Measurements from ENCODE around the gene CMTM3.

CMTM3 gene

DNA sequence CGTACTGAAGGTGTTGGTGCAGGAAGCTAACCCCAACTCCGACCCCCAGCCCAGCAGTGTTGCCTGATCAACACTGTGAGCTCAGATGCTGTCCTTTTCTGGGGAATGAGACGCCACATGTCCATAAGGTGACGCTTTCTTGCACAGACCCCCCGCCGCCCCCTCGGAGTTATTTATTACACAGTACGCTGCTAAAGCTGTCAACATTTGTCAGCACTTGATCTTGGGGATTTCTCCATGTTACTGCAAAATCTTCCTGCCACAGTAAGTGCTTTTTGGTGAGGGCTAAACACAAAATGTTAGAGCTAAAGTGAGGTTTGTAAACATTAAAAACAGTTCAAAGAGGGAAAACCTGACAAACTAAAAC lies 15.9 kb downstream of the CMTM3 start:
- DNase-seq, result no peak
- H3K27ac ChIP-seq (ENCODE audit: low read depth, low read length), result no peak overlapping the region

DNA sequence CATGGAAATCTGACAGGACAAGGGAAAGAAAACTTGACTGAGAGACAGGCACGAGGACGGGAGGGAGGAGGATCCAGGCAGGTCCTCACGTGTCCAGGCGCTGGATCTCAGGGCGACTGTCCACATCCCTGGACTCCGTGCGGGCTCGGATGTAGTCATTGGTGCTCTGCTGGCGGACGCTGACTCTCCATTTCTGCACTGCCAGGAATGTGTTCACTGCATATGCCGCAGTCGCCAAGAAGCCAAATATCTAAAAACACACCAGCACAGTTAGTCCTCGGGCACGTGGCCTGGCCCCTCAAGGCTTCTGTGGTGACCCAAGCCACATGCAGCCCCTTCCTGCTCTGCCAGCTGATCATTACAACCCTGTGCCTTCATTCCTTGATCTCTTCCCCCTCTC lies 17.5 kb downstream of the CMTM3 start:
- Histone ChIP-seq H2BK5ac (ENCODE audit: low read depth, low read length, poor library complexity) (no peak overlapping the region), H3K36me3 (ENCODE audit: control insufficient read depth in 1 of 2, insufficient read depth in 2 of 2, low read length in 2 of 2) (peaks cover 10% of the 10 kb centered on the region in 2 experiments), H3K4ac (ENCODE audit: low read depth, low read length) (no peak overlapping the region), H3K18ac (ENCODE audit: low read length) (no peak overlapping the region), H3K14ac (ENCODE audit: low read length) (no peak overlapping the region), H3K27ac (ENCODE audit: low read depth, low read length) (no peak overlapping the region), H3K4me1 (ENCODE audit: control insufficient read depth in 1 of 2, insufficient read depth in 2 of 2, low read length in 2 of 2) (peaks cover 10 to 14% of the 10 kb centered on the region in 2 experiments), H2AK5ac (ENCODE audit: low read length) (no peak overlapping the region), H3K27me3 (ENCODE audit: insufficient read depth, low read length) (no peaks in the 10 kb centered on the region), H2BK120ac (ENCODE audit: insufficient read depth, low read length, poor library complexity) (no peak overlapping the region), H3K9ac (ENCODE audit: low read length) (no peak overlapping the region), H2AFZ (ENCODE audit: insufficient read depth, low read length, poor library complexity) (no peak overlapping the region), H4K8ac (ENCODE audit: low read depth, low read length) (no peak overlapping the region), H3K9me3 (ENCODE audit: insufficient read depth, low read depth, low read length) (no peaks in the 10 kb centered on the region), H4K91ac (ENCODE audit: low read depth, low read length) (no peak overlapping the region), H3K4me2 (ENCODE audit: low read length) (no peak overlapping the region), H3K4me3 (ENCODE audit: low read depth, low read length) (no peak overlapping the region), H3K79me2 (ENCODE audit: control insufficient read depth, insufficient read depth, low read length, poor library complexity) (no peaks in the 10 kb centered on the region), H3K23ac (ENCODE audit: low read length) (no peak overlapping the region), H2BK12ac (ENCODE audit: low read length) (no peak overlapping the region), H4K12ac (ENCODE audit: low read depth, low read length) (no peak overlapping the region), H3K79me1 (ENCODE audit: low read length) (no peaks in the 10 kb centered on the region)
- WGBS (ENCODE audit: extremely low coverage, insufficient coverage, insufficient read length), result no CpG with 5 or more reads among the region's 14 CpGs
- peak; percentile 93 to 94 for DNase-seq

More for the DNA sequence above, 15.9 kb downstream of the CMTM3 start:
- Histone ChIP-seq H3K18ac (ENCODE audit: low read length) (no peak overlapping the region), H3K4me2 (ENCODE audit: low read length) (no peak overlapping the region), H2AFZ (ENCODE audit: insufficient read depth, low read length, poor library complexity) (no peak overlapping the region), H3K36me3 (ENCODE audit: control insufficient read depth in 1 of 2, insufficient read depth in 2 of 2, low read length in 2 of 2) (peaks cover 10 to 13% of the 10 kb centered on the region in 2 experiments), H2AK5ac (ENCODE audit: low read length) (no peak overlapping the region), H4K91ac (ENCODE audit: low read depth, low read length) (no peak overlapping the region), H3K4ac (ENCODE audit: low read depth, low read length) (no peak overlapping the region), H3K79me1 (ENCODE audit: low read length) (no peaks in the 10 kb centered on the region), H3K4me1 (ENCODE audit: control insufficient read depth in 1 of 2, insufficient read depth in 2 of 2, low read length in 2 of 2) (peaks cover 10 to 14% of the 10 kb centered on the region in 2 experiments), H3K79me2 (ENCODE audit: control insufficient read depth, insufficient read depth, low read length, poor library complexity) (no peaks in the 10 kb centered on the region), H3K14ac (ENCODE audit: low read length) (no peak overlapping the region), H3K9me3 (ENCODE audit: insufficient read depth, low read depth, low read length) (no peaks in the 10 kb centered on the region), H3K27me3 (ENCODE audit: insufficient read depth, low read length) (no peaks in the 10 kb centered on the region), H3K9ac (ENCODE audit: low read length) (no peak overlapping the region), H3K4me3 (ENCODE audit: low read depth, low read length) (no peak overlapping the region), H2BK120ac (ENCODE audit: insufficient read depth, low read length, poor library complexity) (no peak overlapping the region), H2BK12ac (ENCODE audit: low read length) (no peak overlapping the region), H2BK5ac (ENCODE audit: low read depth, low read length, poor library complexity) (no peak overlapping the region), H3K23ac (ENCODE audit: low read length) (no peak overlapping the region), H4K8ac (ENCODE audit: low read depth, low read length) (no peak overlapping the region), H4K12ac (ENCODE audit: low read depth, low read length) (no peak overlapping the region)
- WGBS (ENCODE audit: extremely low coverage, insufficient coverage, insufficient read length), result no CpG with 5 or more reads among the region's 8 CpGs

DNA sequence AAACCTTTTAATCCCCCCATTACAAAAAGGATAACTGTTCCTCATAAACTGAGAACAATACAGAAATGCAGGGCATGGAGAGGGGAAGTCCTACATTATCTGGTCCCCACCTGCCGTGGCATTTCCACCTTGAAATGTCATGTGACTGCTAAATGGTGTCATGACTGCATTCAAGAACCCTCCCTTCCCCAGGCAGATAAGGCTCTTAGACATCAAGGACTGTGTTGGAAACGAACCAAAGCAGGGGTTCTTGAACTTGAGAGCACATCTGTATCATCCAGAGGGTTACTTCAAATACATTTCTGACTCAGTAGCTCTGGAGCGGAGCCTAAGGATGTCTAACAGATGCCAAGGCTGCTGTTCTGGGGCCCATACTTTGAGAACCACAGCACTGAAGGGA lies 18.4 kb downstream of the CMTM3 start:
- H3K4me1 ChIP-seq (ENCODE audit: control insufficient read depth in 1 of 2, insufficient read depth in 2 of 2, low read length in 2 of 2), result peaks cover 7 to 10% of the 10 kb centered on the region in 2 experiments
- H3K9ac ChIP-seq (ENCODE audit: low read length), result no peak overlapping the region
- no peak for DNase-seq
- H2BK5ac ChIP-seq (ENCODE audit: low read depth, low read length, poor library complexity), result no peak overlapping the region
- H2AK5ac ChIP-seq (ENCODE audit: low read length), result no peak overlapping the region
- no peak overlapping the region for H4K12ac ChIP-seq (ENCODE audit: low read depth, low read length)
- H2BK12ac ChIP-seq (ENCODE audit: low read length), result no peak overlapping the region
- no peak overlapping the region for H3K14ac ChIP-seq (ENCODE audit: low read length)
- no peak overlapping the region for H3K4ac ChIP-seq (ENCODE audit: low read depth, low read length)
- no peak overlapping the region for H2AFZ ChIP-seq (ENCODE audit: insufficient read depth, low read length, poor library complexity)
- no CpG with 5 or more reads among the region's 3 CpGs for WGBS (ENCODE audit: extremely low coverage, insufficient coverage, insufficient read length)
- no peak overlapping the region for H3K4me2 ChIP-seq (ENCODE audit: low read length)
- no peak overlapping the region for H2BK120ac ChIP-seq (ENCODE audit: insufficient read depth, low read length, poor library complexity)
- no peak overlapping the region for H4K8ac ChIP-seq (ENCODE audit: low read depth, low read length)
- H3K4me3 ChIP-seq (ENCODE audit: low read depth, low read length), result no peak overlapping the region
- H3K27ac ChIP-seq (ENCODE audit: low read depth, low read length), result no peak overlapping the region
- no peaks in the 10 kb centered on the region for H3K27me3 ChIP-seq (ENCODE audit: insufficient read depth, low read length)
- no peak overlapping the region for H4K91ac ChIP-seq (ENCODE audit: low read depth, low read length)
- no peak overlapping the region for H3K18ac ChIP-seq (ENCODE audit: low read length)
- no peaks in the 10 kb centered on the region for H3K9me3 ChIP-seq (ENCODE audit: insufficient read depth, low read depth, low read length)
- no peaks in the 10 kb centered on the region for H3K79me2 ChIP-seq (ENCODE audit: control insufficient read depth, insufficient read depth, low read length, poor library complexity)
- peaks cover 10% of the 10 kb centered on the region in 2 experiments for H3K36me3 ChIP-seq (ENCODE audit: control insufficient read depth in 1 of 2, insufficient read depth in 2 of 2, low read length in 2 of 2)
- no peak overlapping the region for H3K23ac ChIP-seq (ENCODE audit: low read length)
- no peaks in the 10 kb centered on the region for H3K79me1 ChIP-seq (ENCODE audit: low read length)

GRCh38 chr16:66623755-66624154 lies 19.3 kb downstream of the CMTM3 start:
- WGBS (ENCODE audit: extremely low coverage, insufficient coverage, insufficient read length), result no CpG with 5 or more reads among the region's 3 CpGs
- no peak overlapping the region for H3K9ac ChIP-seq (ENCODE audit: low read length)
- no peak overlapping the region for H2AK5ac ChIP-seq (ENCODE audit: low read length)
- no peak overlapping the region for H2AFZ ChIP-seq (ENCODE audit: insufficient read depth, low read length, poor library complexity)
- no peak overlapping the region for H2BK5ac ChIP-seq (ENCODE audit: low read depth, low read length, poor library complexity)
- no peak overlapping the region for H3K4ac ChIP-seq (ENCODE audit: low read depth, low read length)
- H3K18ac ChIP-seq (ENCODE audit: low read length), result no peak overlapping the region
- H3K27ac ChIP-seq (ENCODE audit: low read depth, low read length), result no peak overlapping the region
- no peak overlapping the region for H4K91ac ChIP-seq (ENCODE audit: low read depth, low read length)
- DNase-seq, result no peak
- no peaks in the 10 kb centered on the region for H3K27me3 ChIP-seq (ENCODE audit: insufficient read depth, low read length)
- no peaks in the 10 kb centered on the region for H3K79me2 ChIP-seq (ENCODE audit: control insufficient read depth, insufficient read depth, low read length, poor library complexity)
- H3K4me3 ChIP-seq (ENCODE audit: low read depth, low read length), result no peak overlapping the region
- H3K79me1 ChIP-seq (ENCODE audit: low read length), result no peaks in the 10 kb centered on the region
- H3K4me2 ChIP-seq (ENCODE audit: low read length), result no peak overlapping the region
- peaks cover 4 to 5% of the 10 kb centered on the region in 2 experiments for H3K4me1 ChIP-seq (ENCODE audit: control insufficient read depth in 1 of 2, insufficient read depth in 2 of 2, low read length in 2 of 2)
- no peak overlapping the region for H2BK12ac ChIP-seq (ENCODE audit: low read length)
- H4K12ac ChIP-seq (ENCODE audit: low read depth, low read length), result no peak overlapping the region
- no peak overlapping the region for H2BK120ac ChIP-seq (ENCODE audit: insufficient read depth, low read length, poor library complexity)
- no peaks in the 10 kb centered on the region for H3K9me3 ChIP-seq (ENCODE audit: insufficient read depth, low read depth, low read length)
- no peak overlapping the region for H3K14ac ChIP-seq (ENCODE audit: low read length)
- no peak overlapping the region for H4K8ac ChIP-seq (ENCODE audit: low read depth, low read length)
- peaks cover 10% of the 10 kb centered on the region in 2 experiments for H3K36me3 ChIP-seq (ENCODE audit: control insufficient read depth in 1 of 2, insufficient read depth in 2 of 2, low read length in 2 of 2)
- no peak overlapping the region for H3K23ac ChIP-seq (ENCODE audit: low read length)

All from trophoblast cell (in vitro differentiated cells and primary cell).